GM23338 (cell line): Measurements from ENCODE around the gene GATAD2A. TPM values are rescaled to one million over a fixed set of nuclear protein-coding genes. Genes with fewer than 3 reads are reported as not detected.

Experiments
- ATAC-seq: fragments of 200-7000 bp; cut with Tn5 transposase; 3 replicates; pipeline ENCODE4 v1.9.1; 2020
- DNase-seq: peaks from one replicate; pipeline ENCODE4 v3.0.0-alpha.2; 2015; ENCODE audit warnings: low spot score
- H2AFZ ChIP-seq: fragments of 200-600 bp; sonication (generic); 2 replicates; pipeline ENCODE4 v1.8.0; 2016; ENCODE audit warnings: antibody characterized with exemption, mild to moderate bottlenecking, moderate library complexity
- H3F3A ChIP-seq: fragments of 200-600 bp; sonication (generic); replicated peaks from 2 replicates; pipeline ENCODE4 v1.8.0; 2017; ENCODE audit warnings: antibody characterized with exemption, mixed run types, low read depth
- H3K27ac ChIP-seq: fragments of 200-600 bp; sonication (generic); 2 replicates; pipeline ENCODE4 v1.6.1; 2016; ENCODE audit warnings: low read depth
- H3K27me3 ChIP-seq: fragments of 200-600 bp; sonication (generic); 2 replicates; pipeline ENCODE4 v1.8.0; 2016; ENCODE audit warnings: mild to moderate bottlenecking, mixed run types, moderate library complexity; ENCODE audit not compliant: insufficient read depth
- H3K36me3 ChIP-seq: fragments of 200-600 bp; sonication (generic); 2 replicates; pipeline ENCODE4 v1.8.0; 2016; ENCODE audit warnings: mild to moderate bottlenecking; ENCODE audit not compliant: insufficient read depth
- H3K4me1 ChIP-seq: fragments of 200-600 bp; sonication (generic); 2 replicates; pipeline ENCODE4 v1.8.0; 2016; ENCODE audit warnings: mild to moderate bottlenecking, moderate library complexity; ENCODE audit not compliant: insufficient read depth
- H3K4me2 ChIP-seq: fragments of 200-600 bp; sonication (generic); 2 replicates; pipeline ENCODE4 v1.7.1; 2017; ENCODE audit warnings: mixed run types
- H3K4me3 ChIP-seq: fragments of 200-600 bp; sonication (generic); 2 replicates; pipeline ENCODE4 v1.6.1; 2016; ENCODE audit warnings: mixed run types
- H3K79me2 ChIP-seq: fragments of 200-600 bp; sonication (generic); replicated peaks from 2 replicates; pipeline ENCODE4 v1.8.0; 2017; ENCODE audit warnings: mild to moderate bottlenecking; ENCODE audit not compliant: insufficient read depth
- H3K9me2 ChIP-seq: fragments of 200-600 bp; sonication (generic); 2 replicates; pipeline ENCODE4 v1.8.0; 2017; ENCODE audit not compliant: insufficient read depth
- H4K20me1 ChIP-seq: fragments of 200-600 bp; sonication (generic); replicated peaks from 2 replicates; pipeline ENCODE4 v1.8.0; 2017; ENCODE audit warnings: mild to moderate bottlenecking; ENCODE audit not compliant: insufficient read depth
- H3K27ac Mint-ChIP-seq: 2 replicates; pipeline ENCODE4 v1.8.0; 2020; ENCODE audit warnings: inconsistent platforms, mild to moderate bottlenecking, moderate library complexity, mixed read lengths
- H3K27me3 Mint-ChIP-seq: 3 replicates; pipeline ENCODE4 v1.8.0; 2022; ENCODE audit warnings: low read depth, mild to moderate bottlenecking, moderate library complexity, mixed read lengths, inconsistent platforms; ENCODE audit not compliant: insufficient read depth, poor library complexity
- H3K36me3 Mint-ChIP-seq: 3 replicates; pipeline ENCODE4 v1.8.0; 2021; ENCODE audit warnings: low read depth, mild to moderate bottlenecking, inconsistent platforms, moderate library complexity, mixed read lengths
- H3K4me1 Mint-ChIP-seq: 3 replicates; pipeline ENCODE4 v1.8.0; 2020; ENCODE audit warnings: mild to moderate bottlenecking, inconsistent platforms, mixed read lengths
- H3K4me3 Mint-ChIP-seq: 3 replicates; pipeline ENCODE4 v1.8.0; 2021; ENCODE audit warnings: moderate library complexity, mild to moderate bottlenecking, inconsistent platforms, mixed read lengths
- H3K9me3 Mint-ChIP-seq: 3 replicates; pipeline ENCODE4 v1.8.0; 2020; ENCODE audit warnings: moderate library complexity, mild to moderate bottlenecking, inconsistent platforms, mixed read lengths
- CREB1 ChIP-seq: fragments of 250-450 bp; sonication (Bioruptor Pico); IDR thresholded peaks from 2 replicates; pipeline ENCODE4 v1.5.0; 2020; ENCODE audit warnings: low read depth, mild to moderate bottlenecking, moderate library complexity
- ETS1 ChIP-seq: IDR thresholded peaks from 2 replicates; pipeline ENCODE4 v1.6.1; 2016; ENCODE audit warnings: antibody characterized with exemption
- EZH2 ChIP-seq: fragments of 200-600 bp; sonication (generic); IDR thresholded peaks from one replicate; pipeline ENCODE4 v1.8.0; 2017; ENCODE audit warnings: antibody characterized with exemption, mild to moderate bottlenecking, low read depth; ENCODE audit not compliant: unreplicated experiment
- EZH2phosphoT487 ChIP-seq: fragments of 200-600 bp; sonication (generic); IDR thresholded peaks from one replicate; pipeline ENCODE4 v1.8.1; 2018; ENCODE audit warnings: antibody characterized with exemption; ENCODE audit not compliant: unreplicated experiment
- JUNB ChIP-seq: IDR thresholded peaks from one replicate; pipeline ENCODE4 v1.6.1; 2016; ENCODE audit warnings: antibody characterized with exemption; ENCODE audit not compliant: unreplicated experiment
- NANOG ChIP-seq: IDR thresholded peaks from 2 replicates; pipeline ENCODE4 v1.6.1; 2016; ENCODE audit warnings: antibody characterized with exemption, borderline replicate concordance
- POLR2AphosphoS5 ChIP-seq: IDR thresholded peaks from 2 replicates; pipeline ENCODE4 v1.6.1; 2016; ENCODE audit warnings: antibody characterized with exemption, low read depth
- REST ChIP-seq: IDR thresholded peaks from one replicate; pipeline ENCODE4 v1.6.1; 2018; ENCODE audit warnings: antibody characterized with exemption; ENCODE audit not compliant: unreplicated experiment
- ZNF114 ChIP-seq: fragments of 250-450 bp; sonication (Bioruptor Pico); IDR thresholded peaks from 2 replicates; pipeline ENCODE4 v1.5.0; 2020; ENCODE audit warnings: mild to moderate bottlenecking, moderate library complexity
- ZNF331 ChIP-seq: fragments of 250-450 bp; sonication (Bioruptor Pico); IDR thresholded peaks from 2 replicates; pipeline ENCODE4 v1.5.0; 2020; ENCODE audit warnings: low read depth, mild to moderate bottlenecking, moderate library complexity
- polyA plus RNA-seq: library from polyadenylated mRNA; unstranded; fragments of >200 nt; fragmentation: Nextera tagmentation; extraction: Ambion mirVana; gene quantifications from 2 replicates; pipeline ENCODE4 v1.2.1, GENCODE V29; 2016
- total RNA-seq: library from RNA; depleted of rRNA; stranded (reverse); fragments of >200 nt; shearing (Covaris generic); gene quantifications from 2 replicates; pipeline ENCODE4 v1.2.3, GENCODE V29; 2014

GATAD2A gene
- total and polyA plus RNA-seq, 2 experiments from 2014 or later, result 40.0 to 151 TPM

- Mint-ChIP-seq H3K36me3 (peaks cover 6% of the 10 kb centered on the region; the same call in 1 of the 3 replicates), H3K4me1 (peaks cover 65% of the 10 kb centered on the region), H3K4me3 (no peak overlapping the region; the same call in 2 of the 3 replicates), H3K9me3 (no peaks in the 10 kb centered on the region), H3K27ac (peak overlapping the region; percentile 80), H3K27me3 (peaks cover 3% of the 10 kb centered on the region)
- peaks cover 100% of the 10 kb centered on the region for H3K79me2 ChIP-seq
- no peak overlapping the region for H3K4me3 ChIP-seq
- H3K9me2 ChIP-seq, result no peaks in the 10 kb centered on the region
- peaks cover 11% of the 10 kb centered on the region; the same call in 1 of the 2 replicates for H3F3A ChIP-seq
- H4K20me1 ChIP-seq, result peaks cover 94% of the 10 kb centered on the region
- no peak overlapping the region for H2AFZ ChIP-seq
- H3K27me3 ChIP-seq, result no peaks in the 10 kb centered on the region
- peaks cover 29% of the 10 kb centered on the region for H3K4me1 ChIP-seq
- no peaks in the 10 kb centered on the region for H3K36me3 ChIP-seq
- TF ChIP-seq EZH2phosphoT487 (no peak), NANOG (no peak), ZNF331 (CRISPR knock-in tag) (no peak), REST (no peak), ETS1 (no peak), POLR2AphosphoS5 (no peak), EZH2 (no peak), JUNB (no peak), CREB1 (CRISPR knock-in tag) (no peak), ZNF114 (CRISPR knock-in tag) (no peak)
- no peak overlapping the region; the same call in 1 of the 2 replicates for H3K27ac ChIP-seq
- DNase-seq (no peak), ATAC-seq (peak; percentile 17)
- peak overlapping the region; percentile 20; the same call in 1 of the 2 replicates for H3K4me2 ChIP-seq
Measured at GRCh38 chr19:19447536-19448237, 42.2 kb downstream of the GATAD2A start.

- peaks cover 5% of the 10 kb centered on the region; the same call in 1 of the 3 replicates for H3K36me3 Mint-ChIP-seq
- H3K4me1 Mint-ChIP-seq, result peaks cover 64% of the 10 kb centered on the region
- H3K27ac Mint-ChIP-seq, result peak overlapping the region; percentile 80
- no peak for TF ChIP-seq JUNB
- TF ChIP-seq CREB1 (CRISPR knock-in tag), result no peak
- TF ChIP-seq EZH2, result no peak
- TF ChIP-seq POLR2AphosphoS5, result no peak
- no peak for TF ChIP-seq ZNF114 (CRISPR knock-in tag)
Measured at GRCh38 chr19:19448238-19448544, 42.7 kb downstream of the GATAD2A start.

More at GRCh38 chr19:19448238-19448544, 42.7 kb downstream of the GATAD2A start:
- H3K4me3 Mint-ChIP-seq, result no peak overlapping the region
- Histone ChIP-seq H3F3A (peaks cover 11% of the 10 kb centered on the region; the same call in 1 of the 2 replicates), H3K27ac (no peak overlapping the region), H2AFZ (no peak overlapping the region), H3K27me3 (no peaks in the 10 kb centered on the region), H3K9me2 (no peaks in the 10 kb centered on the region), H4K20me1 (peaks cover 93% of the 10 kb centered on the region), H3K4me1 (peaks cover 29% of the 10 kb centered on the region), H3K4me3 (no peak overlapping the region), H3K36me3 (no peaks in the 10 kb centered on the region), H3K79me2 (peaks cover 100% of the 10 kb centered on the region), H3K4me2 (no peak overlapping the region)
- DNase-seq, result no peak
- peaks cover 4% of the 10 kb centered on the region for H3K27me3 Mint-ChIP-seq
- no peaks in the 10 kb centered on the region for H3K9me3 Mint-ChIP-seq
- peak; percentile 14 for ATAC-seq
